ENCODE data around the gene MGA. TPM values are rescaled to one million over a fixed set of nuclear protein-coding genes. Genes with fewer than 3 reads are reported as not detected.

Gene MGA
- total RNA-seq, 2 donors from 2014 or later = 26.9 to 28.2 TPM

GRCh38 chr15:41797201-41797944 is 137.2 kb downstream of the MGA start:
- no peak for ATAC-seq
- DNase-seq = no peak
- intact Hi-C loops (cut with DNase I, micrococcal nuclease) = no loop called here

- ATAC-seq (peak; percentile 87), DNase-seq (no peak)
- intact Hi-C loops (cut with DNase I, micrococcal nuclease) = no loop called here
Observed at GRCh38 chr15:41798607-41799487, 138.6 kb downstream of the MGA start.

- DNase-seq = no peak
- ATAC-seq = no peak
Observed at GRCh38 chr15:41799488-41799805, 139.2 kb downstream of the MGA start.

GRCh38 chr15:41801185-41801584 is 141.0 kb downstream of the MGA start:
- intact Hi-C loops (cut with DNase I, micrococcal nuclease) = no loop called here
- ATAC-seq (no peak), DNase-seq (no peak)

More at GRCh38 chr15:41799488-41799805, 139.2 kb downstream of the MGA start:
- intact Hi-C loops (cut with DNase I, micrococcal nuclease) = no loop called here

- intact Hi-C loops (cut with DNase I, micrococcal nuclease) = no loop called here
- DNase-seq (no peak), ATAC-seq (no peak)
Observed at GRCh38 chr15:41801850-41802455, 141.7 kb downstream of the MGA start.

GRCh38 chr15:41804361-41804760 is 144.2 kb downstream of the MGA start:
- intact Hi-C loops (cut with DNase I, micrococcal nuclease) = no loop called here
- ATAC-seq (peak; percentile 26), DNase-seq (no peak)

GRCh38 chr15:41804916-41805666 is 144.9 kb downstream of the MGA start:
- no peak for ATAC-seq
- intact Hi-C loops (cut with DNase I, micrococcal nuclease) = no loop called here
- DNase-seq = no peak

GRCh38 chr15:41805711-41806110 is 145.5 kb downstream of the MGA start:
- DNase-seq (no peak), ATAC-seq (no peak)
- intact Hi-C loops (cut with DNase I, micrococcal nuclease) = no loop called here

- DNase-seq (no peak), ATAC-seq (peak; percentile 29)
- intact Hi-C loops (cut with DNase I, micrococcal nuclease) = no loop called here
Observed at GRCh38 chr15:41806291-41807181, 146.3 kb downstream of the MGA start.

- DNase-seq (no peak), ATAC-seq (no peak)
- intact Hi-C loops (cut with DNase I, micrococcal nuclease) = no loop called here
Observed at GRCh38 chr15:41809121-41809520, 148.9 kb downstream of the MGA start.

- intact Hi-C loops (cut with DNase I, micrococcal nuclease) = loop anchor here in 1 of 2 donors (5.0 kb wide), 1 partner anchor 37 kb away; the partner anchor contains the start of gene MAPKBP1
- no peak for ATAC-seq
- no peak for DNase-seq
Observed at GRCh38 chr15:41809526-41810220, 149.5 kb downstream of the MGA start.

GRCh38 chr15:41810651-41811431 is 150.6 kb downstream of the MGA start:
- intact Hi-C loops (cut with DNase I, micrococcal nuclease) = loop anchor here in 1 of 2 donors (5.0 kb wide), 1 partner anchor 39 kb away; the partner anchor contains the start of gene MAPKBP1
- ATAC-seq (peak; percentile 16), DNase-seq (no peak)

GRCh38 chr15:41811432-41812195 is 151.4 kb downstream of the MGA start:
- peak; percentile 66 to 88 for DNase-seq
- intact Hi-C loops (cut with DNase I, micrococcal nuclease) = loop anchor here in 1 of 2 donors (5.0 kb wide), 1 partner anchor 39 kb away; the partner anchor contains the start of gene MAPKBP1
- peak; percentile 98 for ATAC-seq

GRCh38 chr15:41812820-41813375 is 152.7 kb downstream of the MGA start:
- DNase-seq = no peak
- ATAC-seq = no peak
- intact Hi-C loops (cut with DNase I, micrococcal nuclease) = loop anchor here in 1 of 2 donors (5.0 kb wide), 1 partner anchor 41 kb away; the partner anchor contains the start of gene MAPKBP1

GRCh38 chr15:41813426-41813825 is 153.2 kb downstream of the MGA start:
- no peak for ATAC-seq
- no peak for DNase-seq
- intact Hi-C loops (cut with DNase I, micrococcal nuclease) = loop anchor here in 1 of 2 donors (5.0 kb wide), 1 partner anchor 41 kb away; the partner anchor contains the start of gene MAPKBP1
